ENCODE measurements around the gene TERB2.
"Not testable (repeated sequence)": the region's sequence is repeated elsewhere in the genome, so short reads cannot be mapped to it uniquely, and the experiment has no call there.

TERB2 gene

DNA sequence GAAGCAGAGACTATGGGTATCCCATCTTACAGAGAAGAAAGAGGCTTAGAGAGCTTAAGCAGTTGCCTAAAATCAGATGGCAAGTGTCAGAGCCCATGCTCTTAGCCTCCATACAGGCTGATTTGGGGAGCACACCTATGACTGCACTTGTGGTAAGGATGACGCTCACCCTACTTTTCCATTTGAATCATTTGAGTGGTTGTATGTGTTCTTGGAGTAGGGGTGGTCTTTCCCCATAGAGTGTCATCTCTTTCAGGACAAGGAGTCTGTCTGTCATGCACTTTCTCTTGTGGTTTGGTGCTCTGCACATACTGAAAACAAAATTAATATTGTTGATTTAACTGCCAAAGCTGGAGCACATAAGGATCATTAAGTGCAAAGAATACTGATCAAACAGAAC is 31.2 kb downstream of the TERB2 start:
- H2BK120ac ChIP-seq (ENCODE audit: insufficient read depth, low read length, poor library complexity); H3K9me3 ChIP-seq (ENCODE audit: insufficient read depth, low read depth, low read length); H2BK5ac ChIP-seq (ENCODE audit: low read depth, low read length, poor library complexity); H3K27me3 ChIP-seq (ENCODE audit: insufficient read depth, low read length); H3K27ac ChIP-seq (ENCODE audit: low read depth, low read length); H3K4me2 ChIP-seq (ENCODE audit: low read length); H2AK5ac ChIP-seq (ENCODE audit: low read length); DNase-seq; H2AFZ ChIP-seq (ENCODE audit: insufficient read depth, low read length, poor library complexity); H3K79me1 ChIP-seq (ENCODE audit: low read length); H2BK12ac ChIP-seq (ENCODE audit: low read length); H3K9ac ChIP-seq (ENCODE audit: low read length); H3K23ac ChIP-seq (ENCODE audit: low read length); H3K79me2 ChIP-seq (ENCODE audit: control insufficient read depth, insufficient read depth, low read length, poor library complexity); H3K14ac ChIP-seq (ENCODE audit: low read length); H3K4ac ChIP-seq (ENCODE audit: low read depth, low read length); H4K12ac ChIP-seq (ENCODE audit: low read depth, low read length); H4K8ac ChIP-seq (ENCODE audit: low read depth, low read length); H3K18ac ChIP-seq (ENCODE audit: low read length); H3K4me3 ChIP-seq (ENCODE audit: low read depth, low read length); H3K36me3 ChIP-seq (ENCODE audit: control insufficient read depth in 1 of 2, insufficient read depth in 2 of 2, low read length in 2 of 2); H3K4me1 ChIP-seq (ENCODE audit: control insufficient read depth in 1 of 2, insufficient read depth in 2 of 2, low read length in 2 of 2); H4K91ac ChIP-seq (ENCODE audit: low read depth, low read length): not testable (repeated sequence)
- no CpG with 5 or more reads among the region's 1 CpG for WGBS (ENCODE audit: extremely low coverage, insufficient coverage, insufficient read length)

DNA sequence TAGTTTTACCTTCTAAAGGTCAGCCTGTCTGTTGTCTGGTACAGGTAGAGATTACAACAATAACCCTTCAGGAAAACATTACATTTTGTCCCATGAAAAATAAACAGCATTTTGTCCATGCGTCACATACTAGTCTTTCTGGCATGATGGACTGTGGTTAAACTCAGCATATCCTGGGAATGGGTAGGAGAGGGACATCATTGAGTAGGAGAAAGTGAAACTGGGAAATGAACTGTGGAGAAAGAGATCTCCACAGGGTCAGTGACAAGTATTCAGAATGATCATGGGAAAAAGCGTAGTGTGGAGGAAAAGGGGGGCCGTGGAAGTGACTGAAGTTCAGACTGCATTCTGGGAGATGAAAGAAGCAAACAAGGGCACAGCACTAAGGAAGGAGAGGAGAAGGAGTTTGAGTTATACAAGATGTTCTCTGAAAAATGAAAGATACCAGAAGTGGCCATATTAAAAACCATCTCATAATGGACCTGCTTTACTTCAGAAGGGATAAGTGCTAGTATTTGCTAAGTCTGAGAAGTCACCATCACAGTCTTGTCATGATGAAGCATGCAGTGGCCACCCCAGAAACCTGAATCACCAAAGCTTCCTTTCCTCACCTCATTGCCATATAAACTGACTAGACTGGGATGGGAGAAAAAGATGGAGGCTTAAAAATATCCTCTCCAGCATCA is 31.8 kb downstream of the TERB2 start:
- not testable (repeated sequence) for H3K79me1 ChIP-seq (ENCODE audit: low read length); H2BK120ac ChIP-seq (ENCODE audit: insufficient read depth, low read length, poor library complexity); H3K9ac ChIP-seq (ENCODE audit: low read length); H2BK5ac ChIP-seq (ENCODE audit: low read depth, low read length, poor library complexity); H2AFZ ChIP-seq (ENCODE audit: insufficient read depth, low read length, poor library complexity); H3K9me3 ChIP-seq (ENCODE audit: insufficient read depth, low read depth, low read length); H3K27me3 ChIP-seq (ENCODE audit: insufficient read depth, low read length); H3K4me2 ChIP-seq (ENCODE audit: low read length); H3K4me1 ChIP-seq (ENCODE audit: control insufficient read depth in 1 of 2, insufficient read depth in 2 of 2, low read length in 2 of 2); H2AK5ac ChIP-seq (ENCODE audit: low read length); H4K91ac ChIP-seq (ENCODE audit: low read depth, low read length); H3K36me3 ChIP-seq (ENCODE audit: control insufficient read depth in 1 of 2, insufficient read depth in 2 of 2, low read length in 2 of 2); H4K12ac ChIP-seq (ENCODE audit: low read depth, low read length); H3K27ac ChIP-seq (ENCODE audit: low read depth, low read length); H3K23ac ChIP-seq (ENCODE audit: low read length); H3K4me3 ChIP-seq (ENCODE audit: low read depth, low read length); H2BK12ac ChIP-seq (ENCODE audit: low read length); H3K4ac ChIP-seq (ENCODE audit: low read depth, low read length); H3K18ac ChIP-seq (ENCODE audit: low read length); H3K79me2 ChIP-seq (ENCODE audit: control insufficient read depth, insufficient read depth, low read length, poor library complexity); DNase-seq; H4K8ac ChIP-seq (ENCODE audit: low read depth, low read length); H3K14ac ChIP-seq (ENCODE audit: low read length)
- no CpG with 5 or more reads among the region's 3 CpGs for WGBS (ENCODE audit: extremely low coverage, insufficient coverage, insufficient read length)

DNA sequence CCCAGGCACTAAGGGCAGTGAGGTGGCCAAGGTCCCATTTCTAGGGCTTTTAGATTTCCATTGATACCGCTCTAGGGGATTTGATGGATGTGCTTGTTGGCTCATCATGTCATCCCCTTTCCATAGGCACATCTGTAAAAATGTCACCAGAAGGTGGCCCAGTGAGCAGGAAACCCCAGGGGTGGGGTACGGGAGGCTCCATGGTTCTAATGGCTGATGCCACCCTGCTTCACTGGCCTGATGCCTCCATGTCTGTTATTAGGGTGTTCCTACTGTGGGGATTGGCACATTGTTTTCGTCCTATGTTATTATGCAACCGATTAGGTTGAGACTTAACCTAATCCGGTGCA is 32.4 kb downstream of the TERB2 start:
- H2AFZ ChIP-seq (ENCODE audit: insufficient read depth, low read length, poor library complexity); H3K27me3 ChIP-seq (ENCODE audit: insufficient read depth, low read length); H3K79me1 ChIP-seq (ENCODE audit: low read length); H3K9me3 ChIP-seq (ENCODE audit: insufficient read depth, low read depth, low read length); H3K4me3 ChIP-seq (ENCODE audit: low read depth, low read length); H3K36me3 ChIP-seq (ENCODE audit: control insufficient read depth in 1 of 2, insufficient read depth in 2 of 2, low read length in 2 of 2); H4K8ac ChIP-seq (ENCODE audit: low read depth, low read length); H4K91ac ChIP-seq (ENCODE audit: low read depth, low read length); H3K27ac ChIP-seq (ENCODE audit: low read depth, low read length); H3K79me2 ChIP-seq (ENCODE audit: control insufficient read depth, insufficient read depth, low read length, poor library complexity); H4K12ac ChIP-seq (ENCODE audit: low read depth, low read length); H3K4ac ChIP-seq (ENCODE audit: low read depth, low read length); H2AK5ac ChIP-seq (ENCODE audit: low read length); DNase-seq; H3K4me2 ChIP-seq (ENCODE audit: low read length); H2BK12ac ChIP-seq (ENCODE audit: low read length); H3K14ac ChIP-seq (ENCODE audit: low read length); H3K9ac ChIP-seq (ENCODE audit: low read length); H2BK5ac ChIP-seq (ENCODE audit: low read depth, low read length, poor library complexity); H2BK120ac ChIP-seq (ENCODE audit: insufficient read depth, low read length, poor library complexity); H3K23ac ChIP-seq (ENCODE audit: low read length); H3K4me1 ChIP-seq (ENCODE audit: control insufficient read depth in 1 of 2, insufficient read depth in 2 of 2, low read length in 2 of 2); H3K18ac ChIP-seq (ENCODE audit: low read length): not testable (repeated sequence)
- WGBS (ENCODE audit: extremely low coverage, insufficient coverage, insufficient read length): no CpG with 5 or more reads among the region's 5 CpGs

DNA sequence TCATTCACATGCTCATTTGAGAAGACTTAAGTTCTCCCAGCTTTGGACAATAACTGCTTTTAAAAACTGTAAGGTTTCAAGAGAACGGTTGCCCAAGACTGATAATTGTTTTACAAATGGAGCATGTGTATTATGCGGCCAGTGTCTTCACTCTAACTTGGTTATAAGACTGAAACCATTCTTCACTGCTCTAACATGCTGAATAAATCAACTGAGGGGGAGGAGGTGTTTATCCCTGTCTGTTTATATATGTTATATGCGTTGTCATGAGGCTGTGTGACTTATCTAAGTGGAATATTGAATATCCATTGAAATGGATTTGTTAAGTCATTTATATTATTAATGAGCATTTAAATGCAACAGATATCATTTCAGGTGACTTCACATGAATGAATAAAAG is 41.1 kb downstream of the TERB2 start:
- no CpG with 5 or more reads among the region's 3 CpGs for WGBS (ENCODE audit: extremely low coverage, insufficient coverage, insufficient read length)

More for the DNA sequence above, 41.1 kb downstream of the TERB2 start:
- not testable (repeated sequence) for H3K14ac ChIP-seq (ENCODE audit: low read length); H2AK5ac ChIP-seq (ENCODE audit: low read length); H3K4me2 ChIP-seq (ENCODE audit: low read length); H3K23ac ChIP-seq (ENCODE audit: low read length); H3K4me1 ChIP-seq (ENCODE audit: control insufficient read depth in 1 of 2, insufficient read depth in 2 of 2, low read length in 2 of 2); H2AFZ ChIP-seq (ENCODE audit: insufficient read depth, low read length, poor library complexity); H4K8ac ChIP-seq (ENCODE audit: low read depth, low read length); H2BK12ac ChIP-seq (ENCODE audit: low read length); H3K4me3 ChIP-seq (ENCODE audit: low read depth, low read length); H3K36me3 ChIP-seq (ENCODE audit: control insufficient read depth in 1 of 2, insufficient read depth in 2 of 2, low read length in 2 of 2); H3K79me1 ChIP-seq (ENCODE audit: low read length); H4K91ac ChIP-seq (ENCODE audit: low read depth, low read length); H3K27ac ChIP-seq (ENCODE audit: low read depth, low read length); H2BK5ac ChIP-seq (ENCODE audit: low read depth, low read length, poor library complexity); H3K79me2 ChIP-seq (ENCODE audit: control insufficient read depth, insufficient read depth, low read length, poor library complexity); H3K4ac ChIP-seq (ENCODE audit: low read depth, low read length); H2BK120ac ChIP-seq (ENCODE audit: insufficient read depth, low read length, poor library complexity); DNase-seq; H3K9ac ChIP-seq (ENCODE audit: low read length); H3K9me3 ChIP-seq (ENCODE audit: insufficient read depth, low read depth, low read length); H4K12ac ChIP-seq (ENCODE audit: low read depth, low read length); H3K18ac ChIP-seq (ENCODE audit: low read length); H3K27me3 ChIP-seq (ENCODE audit: insufficient read depth, low read length)
